ENCODE data around the gene HOXD1.

Gene HOXD1

GRCh38 chr2:176169181-176169580 lies 19.3 kb upstream of the HOXD1 start:
- Mint-ChIP-seq H3K27ac (peak overlapping the region; percentile 95 to 100 (median 97)), H3K9me3 (no peaks in the 10 kb centered on the region), H3K27me3 (ENCODE audit: low read depth) (peaks cover 8% of the 10 kb centered on the region), H3K4me3 (peak overlapping the region in 1 of 3 experiments; percentile 29), H3K36me3 (ENCODE audit: low read depth) (peaks cover 37% of the 10 kb centered on the region), H3K4me1 (peaks cover 77% of the 10 kb centered on the region)
- TF ChIP-seq CTCF (IDR thresholded peaks at IDR 0.05; ENCODE audit: unreplicated experiment in 3 of 3) = no peak

DNA sequence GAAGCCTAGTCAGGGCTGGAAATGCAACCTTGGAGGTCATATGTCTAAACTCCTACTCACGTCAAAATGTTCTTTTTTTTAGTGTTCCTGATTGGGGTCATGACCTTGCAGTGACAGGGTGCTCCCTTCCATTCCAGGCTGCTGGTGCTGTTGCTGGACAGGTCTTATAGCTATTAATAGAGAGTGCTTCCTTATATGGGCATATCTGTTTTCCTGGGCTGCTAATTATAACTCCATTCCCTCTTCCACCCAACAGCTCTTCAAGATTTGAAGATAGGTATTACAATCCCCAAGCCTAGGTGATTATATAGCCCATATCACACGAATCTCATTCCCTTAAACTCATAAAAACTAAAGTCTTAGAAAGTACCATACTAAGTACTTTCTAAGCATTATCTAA lies 18.8 kb upstream of the HOXD1 start:
- no peak for TF ChIP-seq CTCF (IDR thresholded peaks at IDR 0.05; ENCODE audit: unreplicated experiment in 3 of 3)
- Mint-ChIP-seq H3K9me3 (no peaks in the 10 kb centered on the region), H3K27ac (peak overlapping the region; percentile 95 to 100 (median 97))

DNA sequence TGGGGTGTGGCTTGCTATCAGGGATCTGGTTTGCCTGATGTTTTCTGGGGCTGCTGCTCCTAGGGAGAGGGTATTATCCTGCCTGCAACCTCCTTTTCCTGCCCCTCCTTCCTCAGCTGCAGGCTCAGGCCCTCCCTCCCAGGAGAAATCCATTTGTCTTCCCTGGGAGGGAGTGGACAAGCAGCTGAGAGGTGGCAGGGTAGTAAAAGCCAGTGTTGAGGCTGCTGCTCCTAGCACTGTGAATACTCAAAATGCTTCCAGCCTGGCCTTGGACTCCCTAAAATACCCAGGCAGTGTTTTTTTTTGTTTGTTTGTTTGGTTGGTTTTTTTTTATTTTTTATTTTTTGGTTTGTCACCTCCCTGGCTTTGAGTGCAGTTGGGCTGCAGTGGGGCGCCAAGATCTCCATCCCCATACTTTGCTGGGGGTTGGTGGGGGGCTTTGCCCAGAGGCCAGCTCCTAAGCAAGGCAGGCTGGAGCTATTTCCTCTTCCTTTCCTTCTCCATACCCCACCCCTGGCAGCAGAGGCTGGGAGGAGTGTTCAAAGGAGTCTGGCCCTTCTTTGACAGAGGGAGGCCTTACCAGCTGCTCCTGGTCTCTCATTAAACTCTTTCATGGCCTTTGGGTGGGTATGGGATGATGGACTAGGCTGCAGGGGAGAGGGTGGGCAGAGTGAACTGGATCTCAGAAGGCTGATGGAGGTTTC lies 17.7 kb upstream of the HOXD1 start:
- Mint-ChIP-seq H3K36me3 (ENCODE audit: low read depth) (peaks cover 36% of the 10 kb centered on the region), H3K9me3 (no peaks in the 10 kb centered on the region), H3K27me3 (ENCODE audit: low read depth) (peaks cover 8% of the 10 kb centered on the region), H3K4me3 (peak overlapping the region; percentile 80 to 95 (median 93)), H3K4me1 (peaks cover 77% of the 10 kb centered on the region), H3K27ac (peak overlapping the region; percentile 95 to 100 (median 97))
- no peak for TF ChIP-seq CTCF (IDR thresholded peaks at IDR 0.05; ENCODE audit: unreplicated experiment in 3 of 3)

More for the DNA sequence above, 18.8 kb upstream of the HOXD1 start:
- Mint-ChIP-seq H3K4me1 (peaks cover 77% of the 10 kb centered on the region), H3K27me3 (ENCODE audit: low read depth) (peaks cover 8% of the 10 kb centered on the region), H3K4me3 (peak overlapping the region; percentile 6 to 29 (median 8)), H3K36me3 (ENCODE audit: low read depth) (peaks cover 36% of the 10 kb centered on the region)

GRCh38 chr2:176171351-176172006 lies 17.0 kb upstream of the HOXD1 start:
- H3K4me1 Mint-ChIP-seq = peaks cover 77% of the 10 kb centered on the region
- H3K36me3 Mint-ChIP-seq (ENCODE audit: low read depth) = peaks cover 31% of the 10 kb centered on the region
- H3K4me3 Mint-ChIP-seq = peak overlapping the region; percentile 80 to 95 (median 93)
- H3K9me3 Mint-ChIP-seq = no peaks in the 10 kb centered on the region
- peak overlapping the region; percentile 97 to 100 (median 99) for H3K27ac Mint-ChIP-seq
- H3K27me3 Mint-ChIP-seq (ENCODE audit: low read depth) = peaks cover 8% of the 10 kb centered on the region
- no peak for TF ChIP-seq CTCF (IDR thresholded peaks at IDR 0.05; ENCODE audit: unreplicated experiment in 3 of 3)

DNA sequence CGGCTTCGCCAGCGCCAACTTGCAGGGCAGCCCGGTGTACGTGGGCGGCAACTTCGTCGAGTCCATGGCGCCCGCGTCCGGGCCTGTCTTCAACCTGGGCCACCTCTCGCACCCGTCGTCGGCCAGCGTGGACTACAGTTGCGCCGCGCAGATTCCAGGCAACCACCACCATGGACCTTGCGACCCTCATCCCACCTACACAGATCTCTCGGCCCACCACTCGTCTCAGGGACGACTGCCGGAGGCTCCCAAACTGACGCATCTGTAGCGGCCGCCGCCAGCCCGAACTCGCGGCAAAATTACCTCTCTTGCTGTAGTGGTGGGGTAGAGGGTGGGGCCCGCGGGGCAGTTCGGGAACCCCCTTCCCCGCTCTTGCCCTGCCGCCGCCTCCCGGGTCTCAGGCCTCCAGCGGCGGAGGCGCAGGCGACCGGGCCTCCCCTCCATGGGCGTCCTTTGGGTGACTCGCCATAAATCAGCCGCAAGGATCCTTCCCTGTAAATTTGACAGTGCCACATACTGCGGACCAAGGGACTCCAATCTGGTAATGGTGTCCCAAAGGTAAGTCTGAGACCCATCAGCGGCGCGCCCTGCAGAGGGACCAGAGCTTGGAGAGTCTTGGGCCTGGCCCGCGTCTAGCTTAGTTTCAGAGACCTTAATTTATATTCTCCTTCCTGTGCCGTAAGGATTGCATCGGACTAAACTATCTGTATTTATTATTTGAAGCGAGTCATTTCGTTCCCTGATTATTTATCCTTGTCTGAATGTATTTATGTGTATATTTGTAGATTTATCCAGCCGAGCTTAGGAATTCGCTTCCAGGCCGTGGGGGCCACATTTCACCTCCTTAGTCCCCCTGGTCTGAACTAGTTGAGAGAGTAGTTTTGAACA lies 16.2 kb upstream of the HOXD1 start:
- Mint-ChIP-seq H3K36me3 (ENCODE audit: low read depth) (peaks cover 27% of the 10 kb centered on the region), H3K27ac (peak overlapping the region; percentile 97 to 100 (median 99)), H3K4me3 (peak overlapping the region; percentile 80 to 95 (median 93)), H3K9me3 (no peaks in the 10 kb centered on the region), H3K4me1 (peaks cover 77% of the 10 kb centered on the region), H3K27me3 (ENCODE audit: low read depth) (peaks cover 4% of the 10 kb centered on the region)
- no peak for TF ChIP-seq CTCF (IDR thresholded peaks at IDR 0.05; ENCODE audit: unreplicated experiment in 3 of 3)
